ENCODE data around the gene STPG2.

- no peak for TF ChIP-seq CTCF (IDR thresholded peaks at IDR 0.05)
- no peak for TF ChIP-seq POLR2A (IDR thresholded peaks at IDR 0.05)
These were observed 629.4 kb downstream of the STPG2 start for GRCh38 chr4:97513917-97514316.
